ENCODE data around the gene PIP5K1B.

The PIP5K1B gene

GRCh38 chr9:68844631-68845612 lies 139.9 kb downstream of the PIP5K1B start:
- Histone ChIP-seq H3K27me3 (ENCODE audit: insufficient read depth, low read length, poor library complexity) (no peaks in the 10 kb centered on the region), H3K27ac (ENCODE audit: low read length) (no peak overlapping the region), H3K4me2 (ENCODE audit: insufficient read depth, low read length) (no peak overlapping the region), H3K9me3 (ENCODE audit: insufficient read depth, low read length, severe bottlenecking) (no peaks in the 10 kb centered on the region), H3K4me3 (ENCODE audit: low read depth in 1 of 2, low read length in 2 of 2) (no peak overlapping the region), H3K36me3 (ENCODE audit: insufficient read depth, low read length) (no peaks in the 10 kb centered on the region), H3K4me1 (ENCODE audit: insufficient read depth, low read length) (no peaks in the 10 kb centered on the region), H3K9ac (ENCODE audit: low read depth, low read length) (no peak overlapping the region), H2AFZ (ENCODE audit: low read depth, low read length) (no peak overlapping the region), H4K20me1 (ENCODE audit: insufficient read depth, low read length) (no peaks in the 10 kb centered on the region), H3K79me2 (ENCODE audit: insufficient read depth, low read length) (no peaks in the 10 kb centered on the region)
- TF ChIP-seq EZH2 (IDR thresholded peaks at IDR 0.05; ENCODE audit: borderline replicate concordance, low read depth, low read length, severe bottlenecking) (no peak), CTCF (IDR thresholded peaks at IDR 0.05; ENCODE audit: borderline replicate concordance, extremely low read depth, low read length, poor library complexity, severe bottlenecking) (peak; percentile 55)
- ATAC-seq (ENCODE audit: insufficient read depth, low read depth) (no peak), DNase-seq (peak; percentile 24)

GRCh38 chr9:68847765-68848164 lies 142.7 kb downstream of the PIP5K1B start:
- ATAC-seq (ENCODE audit: insufficient read depth, low read depth): no peak

GRCh38 chr9:68851657-68852056 lies 146.6 kb downstream of the PIP5K1B start:
- Histone ChIP-seq H3K79me2 (ENCODE audit: insufficient read depth, low read length) (no peaks in the 10 kb centered on the region), H3K4me3 (ENCODE audit: low read depth in 1 of 2, low read length in 2 of 2) (no peak overlapping the region), H2AFZ (ENCODE audit: low read depth, low read length) (no peak overlapping the region), H3K9ac (ENCODE audit: low read depth, low read length) (no peak overlapping the region), H3K27me3 (ENCODE audit: insufficient read depth, low read length, poor library complexity) (peaks cover 6% of the 10 kb centered on the region), H3K9me3 (ENCODE audit: insufficient read depth, low read length, severe bottlenecking) (no peaks in the 10 kb centered on the region), H3K4me1 (ENCODE audit: insufficient read depth, low read length) (no peaks in the 10 kb centered on the region), H3K27ac (ENCODE audit: low read length) (no peak overlapping the region), H3K36me3 (ENCODE audit: insufficient read depth, low read length) (no peaks in the 10 kb centered on the region), H3K4me2 (ENCODE audit: insufficient read depth, low read length) (no peak overlapping the region), H4K20me1 (ENCODE audit: insufficient read depth, low read length) (no peaks in the 10 kb centered on the region)
- no peak for ATAC-seq (ENCODE audit: insufficient read depth, low read depth)
- no peak for DNase-seq
- no peak for TF ChIP-seq EZH2 (IDR thresholded peaks at IDR 0.05; ENCODE audit: borderline replicate concordance, low read depth, low read length, severe bottlenecking)
- no peak for TF ChIP-seq CTCF (IDR thresholded peaks at IDR 0.05; ENCODE audit: borderline replicate concordance, extremely low read depth, low read length, poor library complexity, severe bottlenecking)

More at GRCh38 chr9:68847765-68848164, 142.7 kb downstream of the PIP5K1B start:
- Histone ChIP-seq H3K27ac (ENCODE audit: low read length) (no peak overlapping the region), H3K4me2 (ENCODE audit: insufficient read depth, low read length) (no peak overlapping the region), H2AFZ (ENCODE audit: low read depth, low read length) (no peak overlapping the region), H3K4me3 (ENCODE audit: low read depth in 1 of 2, low read length in 2 of 2) (no peak overlapping the region), H3K4me1 (ENCODE audit: insufficient read depth, low read length) (no peaks in the 10 kb centered on the region), H4K20me1 (ENCODE audit: insufficient read depth, low read length) (no peaks in the 10 kb centered on the region), H3K9me3 (ENCODE audit: insufficient read depth, low read length, severe bottlenecking) (no peaks in the 10 kb centered on the region), H3K9ac (ENCODE audit: low read depth, low read length) (no peak overlapping the region), H3K36me3 (ENCODE audit: insufficient read depth, low read length) (no peaks in the 10 kb centered on the region), H3K79me2 (ENCODE audit: insufficient read depth, low read length) (no peaks in the 10 kb centered on the region), H3K27me3 (ENCODE audit: insufficient read depth, low read length, poor library complexity) (no peaks in the 10 kb centered on the region)
- no peak for TF ChIP-seq CTCF (IDR thresholded peaks at IDR 0.05; ENCODE audit: borderline replicate concordance, extremely low read depth, low read length, poor library complexity, severe bottlenecking)
- no peak for TF ChIP-seq EZH2 (IDR thresholded peaks at IDR 0.05; ENCODE audit: borderline replicate concordance, low read depth, low read length, severe bottlenecking)
- no peak for DNase-seq
